ENCODE data around the gene SAMD4A.

Gene SAMD4A

DNA sequence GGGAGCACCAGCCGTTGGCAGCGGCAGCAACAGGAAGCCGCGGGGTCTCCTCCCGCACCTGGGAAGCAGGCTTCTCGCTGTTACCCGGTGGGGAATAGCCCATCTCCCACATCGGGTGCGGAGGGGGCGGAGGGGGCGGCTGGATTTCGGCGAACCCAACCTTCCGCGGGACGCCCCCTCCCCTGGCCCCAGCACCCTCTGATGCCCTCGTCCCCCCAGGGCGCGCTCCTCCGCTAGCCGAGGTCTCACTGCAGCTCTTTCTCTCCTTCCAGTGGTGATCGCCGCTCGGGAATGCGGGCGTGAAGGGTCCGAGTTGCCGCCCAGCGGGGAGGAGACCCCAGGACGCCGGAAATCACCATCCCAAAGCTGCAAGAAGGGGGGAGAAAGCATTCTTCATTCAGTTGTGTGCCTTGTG lies 303 bp downstream of the SAMD4A start:
- no peak for DNase-seq (ENCODE audit: low spot score)

DNA sequence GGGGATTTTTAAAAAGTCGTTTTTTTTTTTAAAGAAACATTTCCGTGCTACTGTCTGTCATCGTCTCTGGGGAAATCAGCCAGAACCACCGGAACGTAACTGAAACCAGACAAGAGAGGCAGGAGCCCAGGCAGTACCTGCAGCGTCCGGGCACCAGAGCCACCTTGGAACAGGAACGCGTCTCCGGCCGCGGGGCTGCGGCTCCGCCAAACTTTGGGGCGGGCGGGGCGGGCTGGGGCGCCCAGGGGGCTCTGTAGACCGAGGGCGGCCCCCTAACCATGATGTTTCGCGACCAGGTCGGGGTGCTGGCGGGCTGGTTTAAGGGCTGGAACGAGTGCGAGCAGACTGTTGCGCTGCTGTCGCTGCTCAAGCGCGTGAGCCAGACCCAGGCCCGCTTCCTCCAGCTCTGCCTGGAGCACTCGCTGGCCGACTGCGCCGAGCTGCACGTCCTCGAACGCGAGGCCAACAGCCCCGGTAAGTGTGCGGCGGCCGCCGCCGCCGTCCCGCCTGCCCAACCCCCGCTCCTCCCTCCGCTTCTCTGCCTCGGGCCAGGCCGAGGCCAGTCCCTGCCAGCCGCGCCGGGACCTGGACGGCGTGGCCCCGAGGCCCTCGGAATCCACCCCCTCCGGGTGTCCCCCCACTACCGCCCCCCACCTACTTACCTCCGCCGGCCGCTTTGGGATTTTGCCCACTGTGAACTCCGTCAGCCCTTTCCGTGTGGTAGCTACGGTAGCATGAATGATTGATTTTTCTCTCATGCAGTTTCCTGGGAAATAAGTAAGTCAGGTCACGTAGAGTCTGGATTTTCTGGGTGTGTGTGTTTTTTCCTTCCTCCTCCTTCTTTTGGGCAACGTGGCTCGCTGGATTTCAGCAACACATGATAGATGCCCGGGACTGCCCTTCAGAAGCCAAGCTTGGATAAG lies 972 bp downstream of the SAMD4A start:
- DNase-seq (ENCODE audit: low spot score): peak; percentile 21

GRCh38 chr14:54568821-54569595 lies 2.1 kb downstream of the SAMD4A start:
- DNase-seq (ENCODE audit: low spot score): no peak

DNA sequence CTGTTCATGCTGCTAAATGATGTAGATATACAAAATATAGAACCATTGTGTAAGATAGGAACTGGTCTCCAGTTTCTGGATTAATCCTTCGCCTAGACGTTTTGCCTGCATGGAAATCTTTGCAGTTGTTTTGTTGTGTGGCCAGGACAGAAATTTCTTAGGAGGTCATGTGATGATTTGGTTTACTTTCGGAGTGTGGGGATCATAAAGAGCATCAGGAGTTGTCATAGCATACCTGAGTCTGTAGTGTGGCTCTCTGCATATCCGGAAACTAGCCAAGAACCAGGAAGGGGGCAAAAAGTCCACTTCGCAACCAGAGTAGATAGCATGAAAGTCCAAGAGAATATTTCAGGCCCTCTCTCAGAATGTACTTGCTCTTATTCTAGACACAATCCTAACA lies 3.1 kb downstream of the SAMD4A start:
- DNase-seq (ENCODE audit: low spot score): no peak

- no peak for DNase-seq (ENCODE audit: low spot score)
These were observed 3.9 kb downstream of the SAMD4A start for GRCh38 chr14:54570631-54571415.

DNA sequence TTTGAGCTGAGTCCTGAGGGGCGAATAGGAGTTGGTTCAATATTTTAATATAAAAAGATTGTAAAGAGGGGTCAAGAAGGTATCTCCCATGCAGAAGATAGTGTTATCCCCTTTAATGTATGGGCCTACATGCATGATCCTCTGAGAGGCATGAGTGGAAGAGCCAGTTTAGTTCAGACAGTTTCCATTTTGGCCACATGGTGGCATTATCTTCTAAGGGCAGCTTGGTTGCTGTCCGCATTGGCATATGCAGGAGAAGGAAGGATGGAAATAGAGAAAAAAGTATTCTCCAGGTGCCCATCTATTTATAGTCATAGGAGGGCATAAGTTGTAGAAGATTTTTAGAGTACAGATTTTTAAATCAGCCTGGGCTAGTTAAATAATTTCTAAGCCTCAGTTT lies 5.4 kb downstream of the SAMD4A start:
- no peak for DNase-seq (ENCODE audit: low spot score)

DNA sequence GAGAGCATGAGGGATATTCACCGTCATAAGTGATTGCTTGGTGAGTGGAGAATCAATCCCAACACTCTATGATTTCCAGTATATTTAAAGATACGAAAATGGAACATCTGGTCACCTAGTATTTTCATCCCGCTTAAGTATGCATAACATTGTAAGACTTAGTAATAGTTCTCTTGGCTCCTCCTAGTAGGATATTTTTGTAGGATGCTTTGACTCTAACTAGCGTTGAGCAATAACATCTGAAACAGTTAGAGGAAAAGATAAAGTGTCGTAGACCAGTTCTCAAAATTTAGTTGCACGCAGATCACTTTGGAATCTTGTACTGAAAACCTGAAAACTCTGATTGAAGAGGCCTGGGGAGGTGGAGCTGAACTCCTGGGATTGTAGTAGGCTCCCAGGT lies 7.6 kb downstream of the SAMD4A start:
- no peak for DNase-seq (ENCODE audit: low spot score)

- DNase-seq (ENCODE audit: low spot score): no peak
These were observed 10.6 kb downstream of the SAMD4A start for GRCh38 chr14:54577494-54577893.

DNA sequence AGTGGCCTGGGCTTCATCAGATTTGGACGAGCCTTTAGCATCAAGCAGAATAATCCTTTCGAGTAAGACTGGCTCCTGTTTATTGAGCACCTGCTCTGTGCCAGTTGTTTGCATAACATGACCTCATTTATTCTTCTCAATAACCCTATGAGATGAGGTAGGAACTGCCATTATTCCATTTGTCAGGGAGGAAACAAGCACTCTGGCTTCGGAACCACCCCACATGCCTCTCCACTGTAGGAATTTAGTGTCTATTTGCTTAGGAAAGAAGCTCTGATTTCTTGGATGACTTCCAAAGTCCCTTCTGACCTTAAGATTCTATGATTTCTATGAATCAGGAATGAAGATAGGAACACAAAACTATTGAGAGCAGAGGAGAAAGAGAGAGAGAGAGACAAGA lies 11.0 kb downstream of the SAMD4A start:
- no peak for DNase-seq (ENCODE audit: low spot score)

DNA sequence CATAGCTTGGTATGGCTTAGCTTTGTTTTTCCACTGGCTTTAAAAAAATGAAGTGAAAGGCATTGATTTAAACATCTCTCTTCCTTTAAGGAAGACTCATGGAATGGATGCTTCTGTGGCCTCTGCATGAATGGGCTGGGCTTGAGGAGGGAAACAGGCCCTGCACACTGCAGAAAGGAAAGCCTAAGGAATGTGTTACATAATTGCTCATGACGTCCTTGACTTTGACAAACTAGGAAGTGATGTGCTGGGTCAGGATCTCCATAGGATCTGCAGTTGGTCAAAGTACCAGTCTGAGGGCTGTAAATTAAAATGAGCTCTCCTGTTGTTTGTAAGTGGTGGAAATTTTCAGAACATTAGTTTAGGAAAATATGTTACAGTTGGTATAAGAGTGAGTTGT lies 12.7 kb downstream of the SAMD4A start:
- DNase-seq (ENCODE audit: low spot score): no peak

DNA sequence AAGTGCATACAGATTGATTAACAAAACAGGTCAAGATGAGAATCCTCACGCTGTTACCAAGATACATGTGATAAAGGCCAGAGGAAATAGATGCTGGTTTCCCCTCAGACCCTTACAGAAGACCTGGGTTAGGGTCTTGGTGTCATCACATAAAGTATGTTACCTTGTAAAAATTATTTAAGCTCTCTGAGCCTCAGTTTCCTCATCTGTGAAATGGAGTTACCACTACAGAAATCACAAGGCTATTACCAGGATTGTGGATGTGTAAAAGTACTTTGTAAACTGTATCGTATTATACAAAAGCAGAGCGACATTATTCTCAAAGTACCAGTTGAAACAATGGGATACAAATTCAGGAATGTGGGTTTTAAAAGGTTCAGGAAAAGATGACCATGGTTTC lies 14.0 kb downstream of the SAMD4A start:
- no peak for DNase-seq (ENCODE audit: low spot score)

GRCh38 chr14:54582334-54582733 lies 15.4 kb downstream of the SAMD4A start:
- DNase-seq (ENCODE audit: low spot score): no peak

- no peak for DNase-seq (ENCODE audit: low spot score)
These were observed 17.2 kb downstream of the SAMD4A start for GRCh38 chr14:54584097-54584496.

DNA sequence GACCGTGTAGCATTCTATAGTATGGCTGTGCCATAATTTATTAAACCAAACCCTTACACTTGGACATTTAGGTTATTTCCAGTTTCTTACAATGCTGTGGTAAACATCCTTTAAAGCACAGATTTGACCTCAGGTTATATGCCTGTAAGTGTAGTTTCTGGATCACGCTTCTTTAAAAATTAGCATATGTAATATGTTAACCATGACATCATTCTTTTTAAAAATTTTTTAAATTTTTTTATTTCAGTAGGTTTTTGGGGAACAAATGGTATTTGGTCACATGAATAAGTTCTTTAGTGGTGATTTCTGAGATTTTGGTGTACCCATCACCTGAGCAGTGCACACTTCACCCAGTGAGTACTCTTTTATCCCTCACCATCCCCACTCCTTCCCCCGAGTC lies 18.3 kb downstream of the SAMD4A start:
- DNase-seq (ENCODE audit: low spot score): no peak

DNA sequence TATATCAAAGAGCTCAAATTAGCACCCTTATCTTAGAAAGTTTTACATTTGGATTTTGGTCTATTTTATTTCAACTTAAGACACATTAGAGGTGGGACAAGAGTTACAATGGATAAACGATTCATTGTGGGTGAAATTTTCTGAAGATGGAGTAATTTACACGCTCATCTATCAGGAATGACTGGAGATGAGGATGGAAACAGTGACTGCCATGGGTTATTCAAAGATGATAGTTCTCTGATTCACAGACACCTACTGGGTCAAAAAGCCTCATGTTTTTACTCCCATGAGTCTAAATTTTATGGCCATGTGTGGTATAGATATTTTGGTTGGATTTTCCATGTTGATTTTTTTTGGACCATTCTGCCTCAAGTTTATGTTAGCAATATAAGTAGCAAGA lies 22.1 kb downstream of the SAMD4A start:
- DNase-seq (ENCODE audit: low spot score): no peak

GRCh38 chr14:54589843-54590242 lies 22.9 kb downstream of the SAMD4A start:
- DNase-seq (ENCODE audit: low spot score): no peak

- DNase-seq (ENCODE audit: low spot score): no peak
These were observed 23.6 kb downstream of the SAMD4A start for GRCh38 chr14:54590481-54590880.

GRCh38 chr14:54591461-54591860 lies 24.5 kb downstream of the SAMD4A start:
- DNase-seq (ENCODE audit: low spot score): no peak

GRCh38 chr14:54591866-54592265 lies 24.9 kb downstream of the SAMD4A start:
- DNase-seq (ENCODE audit: low spot score): no peak

GRCh38 chr14:54593860-54594259 lies 26.9 kb downstream of the SAMD4A start:
- DNase-seq (ENCODE audit: low spot score): no peak

DNA sequence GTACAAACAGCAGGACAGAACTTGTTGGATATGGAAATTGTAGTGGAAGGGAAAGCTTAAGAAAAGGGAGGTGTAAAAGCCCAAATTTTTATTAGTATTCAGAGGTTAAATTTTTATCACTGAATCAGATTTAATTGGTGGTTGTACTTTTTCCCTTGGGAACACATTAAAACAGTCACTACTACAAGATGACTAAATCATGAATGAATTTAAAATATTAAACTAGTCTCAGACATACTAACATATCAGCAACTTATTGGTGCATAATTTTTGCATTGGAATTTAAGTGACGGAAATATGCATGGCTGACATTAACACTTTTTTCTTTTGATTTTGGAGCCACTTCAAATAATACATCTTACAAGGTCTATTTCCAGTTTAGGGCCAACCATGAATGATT lies 27.6 kb downstream of the SAMD4A start:
- DNase-seq (ENCODE audit: low spot score): no peak

- no peak for DNase-seq (ENCODE audit: low spot score)
These were observed 31.0 kb downstream of the SAMD4A start for GRCh38 chr14:54597795-54598443.
